ENCODE results near the gene EBLN1.

The EBLN1 gene

GRCh38 chr10:22217842-22218241 is at the start of gene EBLN1:
Gene EBLN1, minus strand, starts transcription at chr10:22218015. Its CDS starts 8,032 bp downstream, at chr10:22209983.
- TF ChIP-seq FOXM1 (IDR thresholded peaks at IDR 0.05; ENCODE audit: borderline replicate concordance) (no peak), ZNF384 (IDR thresholded peaks at IDR 0.05) (no peak), L3MBTL2 (conservative IDR thresholded peaks at IDR 0.05) (no peak), HDGF (IDR thresholded peaks at IDR 0.05; ENCODE audit: borderline replicate concordance) (no peak), ELF4 (IDR thresholded peaks at IDR 0.05) (no peak), LEF1 (IDR thresholded peaks at IDR 0.05; ENCODE audit: borderline replicate concordance) (no peak), FOXK2 (IDR thresholded peaks at IDR 0.05) (no peak), CTBP1 (IDR thresholded peaks at IDR 0.05; ENCODE audit: borderline replicate concordance) (no peak), ARNT (IDR thresholded peaks at IDR 0.05) (no peak), FOXA1 (IDR thresholded peaks at IDR 0.05) (no peak)
- TF ChIP-seq, protein P1, sequence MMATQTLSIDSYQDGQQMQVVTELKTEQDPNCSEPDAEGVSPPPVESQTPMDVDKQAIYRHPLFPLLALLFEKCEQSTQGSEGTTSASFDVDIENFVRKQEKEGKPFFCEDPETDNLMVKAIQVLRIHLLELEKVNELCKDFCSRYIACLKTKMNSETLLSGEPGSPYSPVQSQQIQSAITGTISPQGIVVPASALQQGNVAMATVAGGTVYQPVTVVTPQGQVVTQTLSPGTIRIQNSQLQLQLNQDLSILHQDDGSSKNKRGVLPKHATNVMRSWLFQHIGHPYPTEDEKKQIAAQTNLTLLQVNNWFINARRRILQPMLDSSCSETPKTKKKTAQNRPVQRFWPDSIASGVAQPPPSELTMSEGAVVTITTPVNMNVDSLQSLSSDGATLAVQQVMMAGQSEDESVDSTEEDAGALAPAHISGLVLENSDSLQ (IDR thresholded peaks at IDR 0.05) = no peak
- ChIA-PET CTCF (no interaction called here), POLR2A (no interaction called here)

DNA sequence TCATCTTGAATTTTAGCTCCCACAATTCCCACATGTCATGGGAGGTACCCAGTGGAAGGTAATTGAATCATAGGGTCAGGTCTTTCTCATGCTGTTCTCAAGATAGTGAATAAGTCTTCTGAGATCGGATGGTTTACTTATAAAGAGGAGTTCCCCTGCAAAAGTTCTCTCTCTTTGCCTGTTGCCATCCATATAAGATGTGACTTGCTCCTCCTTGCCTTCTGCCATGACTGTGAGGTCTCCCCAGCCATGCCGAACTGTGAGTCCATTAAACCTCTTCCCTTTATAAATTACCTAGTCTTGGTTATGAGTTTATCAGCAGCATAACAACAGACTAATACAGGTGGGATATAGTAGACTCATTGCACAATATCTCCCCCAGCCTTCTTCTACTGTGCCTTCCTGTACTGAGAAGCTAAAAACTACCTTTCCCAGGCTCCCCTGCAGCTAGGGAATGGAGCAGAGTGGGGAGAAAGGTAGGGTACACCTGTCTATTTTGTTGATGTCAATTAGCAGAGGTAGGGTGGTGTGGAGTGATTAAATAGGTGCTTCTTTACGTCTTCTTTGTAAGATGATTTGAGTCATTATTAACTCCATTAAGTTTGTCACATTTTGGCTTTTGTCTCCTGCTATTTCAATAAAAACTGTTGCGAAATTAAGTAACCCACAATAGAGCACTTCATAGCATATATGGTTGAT is 48.2 kb upstream of the EBLN1 start:
- CTCF ChIA-PET = no interaction called here
- POLR2A ChIA-PET = no interaction called here
- DNase-seq (ENCODE audit: extremely low spot score) = no peak
- TF ChIP-seq, protein P1 (IDR thresholded peaks at IDR 0.05) = no peak
- TF ChIP-seq SUZ12 (IDR thresholded peaks at IDR 0.05) = no peak
- no peak for TF ChIP-seq ELF4 (IDR thresholded peaks at IDR 0.05)
- TF ChIP-seq HDGF (IDR thresholded peaks at IDR 0.05; ENCODE audit: borderline replicate concordance) = no peak
- no peak for TF ChIP-seq NFRKB (IDR thresholded peaks at IDR 0.05)
- no peak for TF ChIP-seq FOXK2 (IDR thresholded peaks at IDR 0.05)
- no peak for TF ChIP-seq BHLHE40 (IDR thresholded peaks at IDR 0.05; ENCODE audit: borderline replicate concordance)
- no peak for TF ChIP-seq CTBP1 (IDR thresholded peaks at IDR 0.05; ENCODE audit: borderline replicate concordance)
- TF ChIP-seq ZNF384 (IDR thresholded peaks at IDR 0.05) = no peak
- no peak for TF ChIP-seq SP1 (IDR thresholded peaks at IDR 0.05)
- no peak for TF ChIP-seq L3MBTL2 (conservative IDR thresholded peaks at IDR 0.05)
- TF ChIP-seq ARNT (IDR thresholded peaks at IDR 0.05) = no peak
- TF ChIP-seq FOXA1 (IDR thresholded peaks at IDR 0.05) = no peak
- TF ChIP-seq FOXM1 (IDR thresholded peaks at IDR 0.05; ENCODE audit: borderline replicate concordance) = no peak
- TF ChIP-seq TARDBP (IDR thresholded peaks at IDR 0.05) = no peak
- TF ChIP-seq LEF1 (IDR thresholded peaks at IDR 0.05; ENCODE audit: borderline replicate concordance) = no peak

More at GRCh38 chr10:22217842-22218241, at the start of gene EBLN1:
- no peak for DNase-seq (ENCODE audit: extremely low spot score)

- no peak for DNase-seq (ENCODE audit: extremely low spot score)
- CTCF ChIA-PET = no interaction called here
- TF ChIP-seq L3MBTL2 (conservative IDR thresholded peaks at IDR 0.05) (no peak), FOXA1 (IDR thresholded peaks at IDR 0.05) (no peak), FOXM1 (IDR thresholded peaks at IDR 0.05; ENCODE audit: borderline replicate concordance) (no peak), FOXK2 (IDR thresholded peaks at IDR 0.05) (no peak), HDGF (IDR thresholded peaks at IDR 0.05; ENCODE audit: borderline replicate concordance) (no peak), SP1 (IDR thresholded peaks at IDR 0.05) (no peak), ELF4 (IDR thresholded peaks at IDR 0.05) (no peak), NFRKB (IDR thresholded peaks at IDR 0.05) (no peak), CTBP1 (IDR thresholded peaks at IDR 0.05; ENCODE audit: borderline replicate concordance) (no peak), ZNF384 (IDR thresholded peaks at IDR 0.05) (no peak), SUZ12 (IDR thresholded peaks at IDR 0.05) (no peak), BHLHE40 (IDR thresholded peaks at IDR 0.05; ENCODE audit: borderline replicate concordance) (no peak)
- TF ChIP-seq, protein P1 (IDR thresholded peaks at IDR 0.05) = no peak
- POLR2A ChIA-PET = no interaction called here
Observed at GRCh38 chr10:22263106-22263505, 45.3 kb upstream of the EBLN1 start.

DNA sequence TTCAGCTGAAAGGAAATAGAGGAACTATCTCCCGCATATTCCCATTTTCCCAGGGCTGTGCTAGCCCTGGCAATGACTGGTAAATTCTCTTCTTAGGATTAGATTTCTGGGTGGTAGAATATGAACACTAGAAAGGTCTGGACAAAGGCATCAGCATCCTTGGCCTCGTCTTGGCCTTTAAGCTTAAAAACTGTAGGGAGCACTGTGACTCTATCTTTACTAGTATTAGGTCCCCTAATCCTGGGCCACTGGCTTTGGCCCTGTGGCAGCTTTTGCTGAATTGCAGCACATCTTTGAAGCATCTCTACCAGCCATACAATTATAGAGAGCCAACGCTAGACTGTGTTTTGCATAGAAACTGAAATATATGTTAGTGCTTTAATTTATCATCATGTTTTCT is 41.5 kb upstream of the EBLN1 start:
- no peak for DNase-seq (ENCODE audit: extremely low spot score)
- ChIA-PET POLR2A (no interaction called here), CTCF (no interaction called here)
- TF ChIP-seq ELF4 (IDR thresholded peaks at IDR 0.05) (no peak), NFRKB (IDR thresholded peaks at IDR 0.05) (no peak), ARNT (IDR thresholded peaks at IDR 0.05) (no peak), FOXM1 (IDR thresholded peaks at IDR 0.05; ENCODE audit: borderline replicate concordance) (no peak), BHLHE40 (IDR thresholded peaks at IDR 0.05; ENCODE audit: borderline replicate concordance) (no peak), ZNF384 (IDR thresholded peaks at IDR 0.05) (no peak), SP1 (IDR thresholded peaks at IDR 0.05) (no peak), HDGF (IDR thresholded peaks at IDR 0.05; ENCODE audit: borderline replicate concordance) (no peak), L3MBTL2 (conservative IDR thresholded peaks at IDR 0.05) (no peak), FOXA1 (IDR thresholded peaks at IDR 0.05) (no peak), FOXK2 (IDR thresholded peaks at IDR 0.05) (no peak), SUZ12 (IDR thresholded peaks at IDR 0.05) (no peak), CTBP1 (IDR thresholded peaks at IDR 0.05; ENCODE audit: borderline replicate concordance) (no peak), TARDBP (IDR thresholded peaks at IDR 0.05) (no peak), LEF1 (IDR thresholded peaks at IDR 0.05; ENCODE audit: borderline replicate concordance) (no peak)
- TF ChIP-seq, protein P1 (IDR thresholded peaks at IDR 0.05) = no peak

DNA sequence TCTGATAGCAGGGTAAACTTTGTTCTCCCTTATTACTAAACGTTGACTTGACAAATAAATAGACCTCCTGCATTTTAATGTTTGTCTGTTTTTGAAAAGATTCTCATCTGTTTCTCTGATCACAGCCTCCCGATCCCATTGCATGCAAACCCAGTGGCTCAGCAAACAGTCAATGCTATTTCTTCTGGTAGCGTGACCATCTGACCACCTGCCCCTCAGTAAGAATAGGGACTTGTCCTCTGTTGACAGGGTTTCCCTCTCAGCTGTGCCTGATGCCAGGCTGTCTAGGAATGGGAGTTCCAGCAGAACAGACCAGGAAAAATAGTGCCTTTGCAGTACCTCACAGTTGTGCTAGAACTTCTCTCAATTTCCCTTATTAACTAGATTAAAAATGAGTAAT is 40.7 kb upstream of the EBLN1 start:
- POLR2A ChIA-PET = no interaction called here
- CTCF ChIA-PET = interaction anchor here (0.7 kb wide), 1 partner anchor 226 kb away, joined by 3 read pairs; no protein-coding TSS in a partner anchor
- TF ChIP-seq SUZ12 (IDR thresholded peaks at IDR 0.05) (no peak), CTBP1 (IDR thresholded peaks at IDR 0.05; ENCODE audit: borderline replicate concordance) (no peak), SP1 (IDR thresholded peaks at IDR 0.05) (no peak), FOXK2 (IDR thresholded peaks at IDR 0.05) (no peak), ELF4 (IDR thresholded peaks at IDR 0.05) (no peak), L3MBTL2 (conservative IDR thresholded peaks at IDR 0.05) (no peak)

More for the DNA sequence above, 40.7 kb upstream of the EBLN1 start:
- no peak for DNase-seq (ENCODE audit: extremely low spot score)
